Stimulated activated CD4-positive, alpha-beta T cell treated with anti-CD3 and anti-CD28 coated beads, Interleukin-15, amount 100 ng/mL, for 24 hours (primary cell): Measurements from ENCODE around the gene ANGPTL5.
"Not testable (repeated sequence)": the region's sequence is repeated elsewhere in the genome, so short reads cannot be mapped to it uniquely, and the experiment has no call there.

Experiments used
- DNase-seq: peaks from one replicate; pipeline ENCODE4 v3.0.0-alpha.2; 2020

ANGPTL5 gene

GRCh38 chr11:101916422-101916821 is at the start of gene ANGPTL5:
TSS of gene ANGPTL5 (minus strand) at chr11:101916522. CDS start at chr11:101907909, 8,613 bp downstream.
- no peak for DNase-seq

DNA sequence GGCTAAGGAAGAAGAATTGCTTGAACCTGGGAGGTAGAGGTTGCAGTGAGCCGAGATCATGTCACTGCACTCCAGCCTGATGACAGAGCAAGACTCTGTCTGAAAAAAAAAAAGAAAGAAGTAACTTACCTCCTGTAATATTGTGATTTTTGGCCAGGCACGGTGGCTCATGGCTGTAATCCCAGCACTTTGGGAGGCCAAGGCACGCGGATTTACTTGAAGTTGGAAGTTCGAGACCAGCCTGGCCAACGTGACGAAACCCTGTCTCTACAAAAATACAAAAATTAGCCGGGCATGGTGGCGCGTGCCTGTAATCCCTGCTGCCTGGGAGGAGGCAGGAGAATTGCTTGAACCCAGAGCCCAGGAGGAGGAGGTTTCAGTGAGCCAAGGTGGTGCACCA is 47.9 kb upstream of the ANGPTL5 start:
- not testable (repeated sequence) for DNase-seq

- DNase-seq, result no peak
Observed at GRCh38 chr11:101960231-101960630, 43.9 kb upstream of the ANGPTL5 start.

- DNase-seq, result no peak
Observed at GRCh38 chr11:101955701-101956100, 39.4 kb upstream of the ANGPTL5 start.

DNA sequence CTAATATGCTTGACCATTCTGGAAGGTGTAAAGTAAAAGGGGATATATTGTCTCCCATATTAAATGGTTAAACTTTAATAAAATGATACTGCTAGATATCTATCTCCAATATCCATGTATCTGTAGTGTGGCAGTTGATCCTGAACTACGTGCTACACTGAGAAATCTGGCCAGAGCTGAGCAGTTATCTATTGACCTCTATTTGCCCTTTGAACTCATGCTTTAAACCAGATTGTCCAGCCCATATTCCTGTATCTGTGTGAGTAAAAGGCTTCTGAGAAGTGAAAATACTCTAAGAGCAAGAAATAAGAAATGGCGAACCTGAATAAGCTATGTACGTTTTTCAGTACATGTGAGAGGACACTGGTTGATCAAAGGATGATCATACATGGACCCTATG is 39.0 kb upstream of the ANGPTL5 start:
- DNase-seq, result no peak

- no peak for DNase-seq
Observed at GRCh38 chr11:101949680-101950220, 33.4 kb upstream of the ANGPTL5 start.

- no peak for DNase-seq
Observed at GRCh38 chr11:101945448-101945847, 29.1 kb upstream of the ANGPTL5 start.

DNA sequence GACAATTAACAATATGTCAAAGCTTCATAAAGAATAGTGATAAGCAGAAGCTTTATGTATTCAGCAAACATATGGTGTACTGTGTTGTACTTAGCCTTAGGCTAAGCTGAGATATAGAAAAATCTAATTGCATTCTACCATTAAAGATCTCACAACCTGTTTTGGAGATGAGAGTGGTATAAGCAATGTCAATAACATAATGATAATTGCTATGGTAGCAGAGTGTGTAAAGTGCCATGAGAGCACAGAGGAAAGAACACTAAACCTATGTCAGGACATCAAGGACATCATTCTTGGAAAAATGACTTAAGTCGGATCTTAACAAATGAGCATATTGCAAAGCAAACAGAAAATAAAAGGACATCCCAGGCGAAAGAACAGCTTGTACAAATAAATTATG is 28.6 kb upstream of the ANGPTL5 start:
- no peak for DNase-seq

DNA sequence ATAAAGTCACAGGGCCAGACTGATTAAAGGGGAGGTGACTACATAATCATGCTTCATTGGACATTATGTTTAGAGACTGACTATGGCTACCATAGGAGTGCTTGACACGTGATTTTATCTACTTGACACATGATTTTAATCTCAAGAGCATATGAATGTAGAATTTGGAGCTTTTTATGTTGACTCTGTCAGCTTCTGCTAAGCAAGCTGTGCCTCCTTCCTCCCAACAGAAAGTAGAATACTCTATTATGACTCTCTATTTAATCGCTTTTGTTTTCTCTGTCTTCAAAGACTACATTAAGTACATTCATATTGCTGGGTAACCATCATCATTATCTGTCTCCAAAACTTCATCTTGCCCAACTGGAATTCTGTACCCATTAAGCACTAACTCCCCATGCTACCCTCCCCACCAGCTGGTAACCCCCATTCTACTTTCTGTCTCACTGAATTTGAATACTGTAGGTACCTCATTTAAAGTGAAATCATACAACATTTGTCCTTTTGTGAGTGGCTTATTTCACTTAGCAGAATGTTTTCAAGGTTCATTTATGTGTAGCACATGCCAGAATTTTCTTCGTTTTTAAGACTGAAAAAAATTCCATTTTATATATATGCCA is 24.7 kb upstream of the ANGPTL5 start:
- DNase-seq, result no peak

DNA sequence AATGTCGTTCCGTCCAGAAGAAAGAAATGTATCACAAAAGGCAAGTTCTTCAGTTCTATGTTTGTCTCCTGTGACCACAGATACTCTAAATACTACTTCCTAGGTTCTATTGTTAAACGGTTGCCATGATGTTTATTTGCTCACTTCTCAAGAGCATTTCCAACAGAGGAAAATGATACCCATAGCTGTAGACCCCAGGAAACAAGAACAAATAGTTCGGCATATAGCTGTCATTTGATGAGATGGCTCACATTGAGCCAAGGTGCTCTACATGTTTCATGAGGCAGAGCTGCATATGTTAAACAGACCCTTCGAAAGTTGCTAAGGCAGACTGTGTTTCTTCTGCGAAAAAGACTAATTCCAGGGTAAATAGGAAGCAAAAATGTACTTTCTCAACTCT is 15.4 kb upstream of the ANGPTL5 start:
- no peak for DNase-seq

DNA sequence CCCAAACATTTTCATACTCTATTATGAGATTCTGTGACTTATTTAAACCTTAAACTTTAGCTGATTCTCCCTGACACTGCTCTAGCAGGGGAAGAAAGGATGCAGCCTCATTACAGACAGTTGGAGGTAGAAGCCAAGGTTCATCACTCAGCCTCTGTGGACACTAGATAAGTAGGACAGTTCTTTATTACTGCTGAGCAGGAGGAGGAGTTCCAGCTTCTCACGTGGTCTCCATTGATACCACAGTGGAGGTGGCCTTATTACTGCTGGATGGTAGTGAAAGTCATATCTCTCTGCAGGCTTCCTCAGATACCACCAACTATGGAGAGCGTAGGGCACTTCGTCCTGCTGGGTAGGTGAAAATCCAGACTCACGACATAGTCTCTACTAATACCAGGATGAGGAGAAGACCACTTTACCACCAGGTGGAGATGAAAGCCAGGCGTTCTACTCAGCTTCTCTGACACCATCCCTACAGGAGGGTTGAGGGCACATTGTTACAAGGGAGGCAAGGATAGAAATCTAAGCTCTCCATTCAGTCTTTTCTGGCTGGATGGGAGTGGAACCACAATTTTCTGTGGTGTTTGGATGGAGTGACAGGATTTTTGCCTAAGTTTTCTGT is 13.1 kb upstream of the ANGPTL5 start:
- no peak for DNase-seq

GRCh38 chr11:101923554-101923953 is 7.2 kb upstream of the ANGPTL5 start:
- no peak for DNase-seq

- DNase-seq, result no peak
Observed at GRCh38 chr11:101920992-101921391, 4.7 kb upstream of the ANGPTL5 start.

GRCh38 chr11:101917226-101917625 is 904 bp upstream of the ANGPTL5 start:
- no peak for DNase-seq

DNA sequence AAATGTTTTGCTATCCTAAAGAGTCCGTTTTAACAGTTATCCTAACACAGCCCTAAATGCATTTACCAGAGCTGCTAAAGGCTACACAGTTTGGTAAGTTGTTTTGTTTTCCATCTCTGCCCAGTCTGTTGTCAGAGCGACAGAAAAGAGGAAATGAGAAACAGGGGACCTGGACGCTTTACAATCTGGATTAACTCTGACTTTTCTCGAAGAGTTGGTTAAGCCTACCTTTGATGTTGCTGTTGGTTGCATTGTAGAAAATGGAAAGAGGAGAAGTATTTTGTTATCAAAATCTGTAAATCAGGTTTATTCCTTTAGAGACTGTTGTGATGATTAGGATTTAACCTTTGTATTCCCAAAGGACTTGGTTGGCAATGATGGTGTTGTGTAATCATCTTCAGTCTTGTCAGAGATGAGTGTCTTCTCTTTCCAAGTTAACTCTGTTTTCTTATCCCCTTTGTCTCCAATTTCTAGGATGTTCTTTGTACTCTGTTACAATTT is 481 bp downstream of the ANGPTL5 start:
- DNase-seq, result no peak

- peak; percentile 95 for DNase-seq
Observed at GRCh38 chr11:101914738-101915426, 1.4 kb downstream of the ANGPTL5 start, which contains the start of gene CEP126. TSS of gene CEP126 (plus strand) at chr11:101915010. CDS start at chr11:101915285, 275 bp downstream.

DNA sequence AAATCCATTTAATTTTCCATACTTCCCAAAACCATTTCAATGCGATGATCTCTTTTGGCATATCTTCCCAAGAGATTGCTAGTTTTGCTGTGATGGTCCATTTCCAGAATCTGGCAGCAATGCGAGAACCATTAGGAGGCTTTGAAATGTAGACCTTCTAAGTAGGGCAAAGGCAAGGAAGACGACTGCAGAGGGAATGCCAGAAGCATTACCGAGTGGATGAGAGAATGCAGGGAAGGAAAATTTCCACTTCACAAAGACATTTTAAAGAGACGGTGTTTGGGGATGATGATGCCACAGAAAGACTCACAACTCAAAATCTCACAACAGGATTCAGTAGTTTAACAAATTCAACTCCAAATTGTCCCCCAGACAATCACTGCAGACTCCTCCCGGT is 2.0 kb downstream of the ANGPTL5 start:
- DNase-seq, result no peak

DNA sequence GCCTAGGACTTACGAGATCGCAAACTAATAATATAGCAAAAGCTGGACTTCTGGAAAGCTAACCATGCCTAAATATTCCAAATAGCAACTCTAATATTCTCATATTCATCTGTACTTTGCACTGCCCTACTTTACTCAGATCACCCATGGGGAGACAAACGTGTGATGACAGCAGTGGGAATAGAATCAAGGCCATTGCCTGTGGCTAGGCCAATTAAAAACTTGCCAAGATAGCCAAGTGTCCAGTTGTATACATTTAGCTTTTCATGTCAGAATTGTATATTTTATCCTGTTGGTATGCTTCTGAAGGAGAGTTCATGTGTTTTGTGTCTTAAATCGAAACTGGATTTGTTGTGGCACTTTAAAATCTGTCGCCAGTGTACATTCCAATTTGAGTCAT is 2.7 kb downstream of the ANGPTL5 start:
- DNase-seq, result no peak

DNA sequence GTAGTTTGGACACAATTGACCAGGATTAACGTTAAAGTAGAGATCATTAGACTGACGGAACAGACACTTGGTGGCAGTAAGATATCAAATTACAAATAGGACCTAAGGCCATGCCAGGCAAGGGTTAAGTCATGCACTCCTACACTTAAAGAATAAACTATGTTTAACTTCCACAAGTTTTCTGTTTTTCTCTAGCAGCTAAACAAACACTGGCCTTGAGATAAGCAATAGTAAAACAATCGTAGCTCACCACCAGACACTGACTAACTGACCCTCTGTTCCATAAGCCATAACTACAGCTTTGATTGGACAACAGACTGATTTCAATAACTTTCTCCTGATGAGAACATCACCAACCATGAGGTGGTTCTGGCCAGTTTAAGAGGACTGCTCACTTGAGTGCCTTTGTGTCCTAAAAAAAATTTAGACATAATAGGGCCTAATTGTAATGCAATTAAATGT is 3.5 kb downstream of the ANGPTL5 start:
- DNase-seq, result no peak

DNA sequence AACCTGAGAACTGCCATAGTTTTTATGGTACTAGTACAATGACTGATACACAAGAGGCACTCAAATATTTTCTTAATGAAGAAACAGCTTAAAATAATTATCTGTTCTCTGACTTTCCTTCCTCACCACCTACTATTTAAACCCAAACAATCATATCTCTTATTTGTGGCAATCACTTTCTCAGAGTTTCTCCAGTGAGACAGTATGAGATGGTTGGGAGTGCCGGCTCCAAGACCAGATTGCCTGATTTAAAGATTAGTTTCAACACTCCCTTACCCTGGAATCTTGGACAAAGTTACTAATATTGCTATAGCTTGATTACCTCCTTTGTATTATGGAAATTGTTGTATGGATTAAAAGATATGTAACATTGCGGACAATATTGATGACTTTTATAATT is 7.2 kb downstream of the ANGPTL5 start:
- DNase-seq, result no peak

DNA sequence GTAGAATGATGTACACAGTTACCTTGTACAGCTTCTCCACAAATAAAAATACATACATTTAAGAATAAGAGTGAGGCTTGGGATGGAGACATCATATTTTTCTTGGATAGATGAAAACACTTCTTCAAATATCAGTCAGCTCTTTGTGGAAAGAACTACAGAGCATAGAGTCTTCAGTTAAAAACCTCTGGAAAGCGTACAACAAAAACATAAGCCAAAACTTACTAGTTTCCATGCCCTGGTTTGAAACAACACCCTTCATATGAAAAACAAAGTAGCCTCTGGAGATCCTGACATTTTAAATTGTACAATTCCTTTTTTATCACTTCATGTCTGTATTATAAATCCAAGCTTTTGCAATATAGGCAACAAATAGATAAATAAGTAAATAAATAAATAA is 8.5 kb downstream of the ANGPTL5 start:
- no peak for DNase-seq

GRCh38 chr11:101894505-101894904 is 21.8 kb downstream of the ANGPTL5 start:
- DNase-seq, result no peak

DNA sequence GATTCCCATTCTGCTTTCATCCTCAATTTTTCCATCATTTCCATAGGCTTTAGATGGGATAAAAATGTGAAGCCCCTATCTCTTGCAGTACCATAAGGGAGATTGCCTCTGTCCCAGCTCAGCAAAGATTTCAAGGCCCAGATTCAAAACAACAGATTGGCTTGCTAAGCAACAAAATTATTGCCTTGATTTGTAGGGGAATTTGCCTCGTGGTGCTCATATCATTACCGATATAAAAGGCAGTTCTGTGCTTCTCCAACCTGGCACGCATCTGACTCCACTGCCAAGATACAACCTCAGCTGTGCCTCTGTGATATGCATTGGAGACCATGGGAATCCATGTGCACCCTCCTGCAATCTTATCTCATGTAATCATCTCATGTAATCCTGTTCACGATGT is 26.6 kb downstream of the ANGPTL5 start:
- no peak for DNase-seq

GRCh38 chr11:101885631-101886030 is 30.7 kb downstream of the ANGPTL5 start:
- no peak for DNase-seq
